A549 (cell line): ENCODE results near the gene PLEKHA6. TPM values are rescaled to one million over a fixed set of nuclear protein-coding genes. Genes with fewer than 3 reads are reported as not detected.

Experiments
- ATAC-seq, 2 experiments: fragments of 200-7000 bp in 1 of 2; fragments of >200 bp in 1 of 2; cut with Nextera tagmentation in 1 of 2; cut with Tn5 transposase in 1 of 2; 3 replicates each; pipeline versions ENCODE4 v1.8.0 to v1.9.1; 2018 to 2020; ENCODE audit warnings: mild to moderate bottlenecking in 1 of 2, moderate library complexity in 1 of 2
- CTCF ChIA-PET: fragments of 300-600 bp; sonication (Branson Sonifier 250); formaldehyde crosslinking; extraction: SDS; loops from one replicate; lab custom pipeline; 2021; ENCODE audit warnings: antibody characterized with exemption, inconsistent platforms; lab: Yijun Ruan, JAX
- POLR2A ChIA-PET: fragments of 350-600 bp; formaldehyde crosslinking; extraction: SDS; loops from one replicate; lab custom pipeline; 2021; ENCODE audit warnings: antibody characterized with exemption, inconsistent platforms; lab: Yijun Ruan, JAX
- DNase-seq, 2 experiments: peaks; one replicate each; pipeline versions ENCODE4 v3.0.0 to v3.0.0-alpha.2; 2011 to 2016; ENCODE audit warnings: low read depth in 1 of 2, low spot score in 1 of 2
- FAIRE-seq: peaks from 2 replicates; lab custom pipeline; 2011; peaks lifted over from hg19 to GRCh38; lab: Jason Lieb, UNC
- H3K27ac ChIP-seq, 2 experiments: fragments of >200 bp; sonication (Bioruptor Twin); formaldehyde crosslinking; 3 replicates each; pipeline ENCODE4 v1.5.1; 2016 to 2017
- H3K4me1 ChIP-seq: fragments of >200 bp; sonication (Bioruptor Twin); formaldehyde crosslinking; 3 replicates; pipeline ENCODE4 v1.6.1; 2016
- H3K4me2 ChIP-seq: fragments of >200 bp; sonication (Bioruptor Twin); formaldehyde crosslinking; 3 replicates; pipeline ENCODE4 v1.6.1; 2016
- H3K4me3 ChIP-seq: fragments of >200 bp; sonication (Bioruptor Twin); formaldehyde crosslinking; 3 replicates; pipeline ENCODE4 v1.5.1; 2016
- H3K9me3 ChIP-seq: fragments of >200 bp; sonication (Bioruptor Twin); formaldehyde crosslinking; 3 replicates; pipeline ENCODE4 v1.6.1; 2016
- CBX2 ChIP-seq: fragments of 200-600 bp; sonication (generic); IDR thresholded peaks from 2 replicates; pipeline ENCODE4 v1.6.1; 2016; ENCODE audit warnings: low read depth, mild to moderate bottlenecking, borderline replicate concordance
- CHD2 ChIP-seq: fragments of 150-350 bp; IDR thresholded peaks from 2 replicates; pipeline ENCODE4 v1.6.1; 2014; ENCODE audit warnings: low read length; ENCODE audit not compliant: partially characterized antibody
- EHF ChIP-seq: fragments of 250-450 bp; sonication (Bioruptor Pico); IDR thresholded peaks from 2 replicates; pipeline ENCODE4 v1.5.0; 2020; ENCODE audit warnings: mild to moderate bottlenecking
- ESRRA ChIP-seq: fragments of 150-350 bp; IDR thresholded peaks from 2 replicates; pipeline ENCODE4 v1.6.1; 2014; ENCODE audit warnings: mild to moderate bottlenecking, low read length, borderline replicate concordance
- HDAC2 ChIP-seq: fragments of 200-600 bp; sonication (generic); IDR thresholded peaks from 2 replicates; pipeline ENCODE4 v1.6.1; 2016
- HEYL ChIP-seq: fragments of 250-450 bp; sonication (Bioruptor Pico); IDR thresholded peaks from 2 replicates; pipeline ENCODE4 v1.8.0; 2021; ENCODE audit warnings: mild to moderate bottlenecking, moderate library complexity
- HOXA7 ChIP-seq: fragments of 250-450 bp; sonication (Bioruptor Pico); IDR thresholded peaks from 2 replicates; pipeline ENCODE4 v1.5.0; 2020; ENCODE audit warnings: mild to moderate bottlenecking, moderate library complexity
- HOXB5 ChIP-seq: fragments of 250-450 bp; sonication (Bioruptor Pico); IDR thresholded peaks from 2 replicates; pipeline ENCODE4 v1.5.0; 2020; ENCODE audit warnings: mild to moderate bottlenecking, moderate library complexity
- JUN ChIP-seq, 2 experiments: fragments of >200 bp; sonication (Bioruptor Twin); formaldehyde crosslinking; IDR thresholded peaks; 2 replicates in 1 of 2; 3 replicates in 1 of 2; pipeline ENCODE4 v1.6.1; 2016 to 2017
- JUNB ChIP-seq: fragments of >200 bp; sonication (Bioruptor Twin); formaldehyde crosslinking; IDR thresholded peaks from 2 replicates; pipeline ENCODE4 v1.6.1; 2016
- MYC ChIP-seq: IDR thresholded peaks from 2 replicates; pipeline ENCODE4 v1.6.1; 2012; ENCODE audit warnings: mild to moderate bottlenecking, inconsistent platforms, low read length, improper control_type of control experiment, borderline replicate concordance
- NFE2L2 ChIP-seq: fragments of 150-350 bp; conservative IDR thresholded peaks from 2 replicates; pipeline ENCODE4 v1.6.1; 2014; ENCODE audit warnings: low read length
- NPAS2 ChIP-seq: fragments of 250-450 bp; sonication (Bioruptor Pico); IDR thresholded peaks from 2 replicates; pipeline ENCODE4 v1.8.0; 2022; ENCODE audit warnings: mild to moderate bottlenecking, moderate library complexity, borderline replicate concordance
- NR3C1 ChIP-seq: fragments of >200 bp; sonication (Bioruptor Twin); formaldehyde crosslinking; IDR thresholded peaks from 3 replicates; pipeline ENCODE4 v1.6.1; 2017
- RARB ChIP-seq: fragments of 250-450 bp; sonication (Bioruptor Pico); IDR thresholded peaks from 2 replicates; pipeline ENCODE4 v1.8.0; 2021; ENCODE audit warnings: mild to moderate bottlenecking, moderate library complexity
- SMC3 ChIP-seq: fragments of >200 bp; sonication (Bioruptor Twin); formaldehyde crosslinking; IDR thresholded peaks from 3 replicates; pipeline ENCODE4 v1.6.1; 2018; ENCODE audit warnings: inconsistent platforms
- SREBF2 ChIP-seq: fragments of 450-650 bp; IDR thresholded peaks from 2 replicates; pipeline ENCODE4 v1.6.1; 2014; ENCODE audit warnings: mild to moderate bottlenecking, moderate library complexity
- TFCP2L1 ChIP-seq: fragments of 250-450 bp; sonication (Bioruptor Pico); IDR thresholded peaks from 2 replicates; pipeline ENCODE4 v1.5.0; 2021; ENCODE audit warnings: mild to moderate bottlenecking
- TP53 ChIP-seq: fragments of 250-450 bp; sonication (Bioruptor Pico); IDR thresholded peaks from 2 replicates; pipeline ENCODE4 v1.5.0; 2021; ENCODE audit warnings: mild to moderate bottlenecking, moderate library complexity
- ZC3H11A ChIP-seq: fragments of 450-650 bp; IDR thresholded peaks from 2 replicates; pipeline ENCODE4 v1.6.1; 2014; ENCODE audit warnings: antibody characterized with exemption, mild to moderate bottlenecking
- ZSCAN20 ChIP-seq: fragments of 250-450 bp; sonication (Bioruptor Pico); IDR thresholded peaks from 2 replicates; pipeline ENCODE4 v1.8.0; 2022; ENCODE audit warnings: mild to moderate bottlenecking, moderate library complexity
- WGBS: methylation state at CpG from one replicate; pipeline ENCODE4 v1.1.6; 2017; ENCODE audit errors: missing lambda C conversion rate; 5-methylcytosine and 5-hydroxymethylcytosine counted together
- polyA plus RNA-seq, 4 experiments: library from polyadenylated mRNA; depleted of rRNA in 3 of 4; stranded (reverse); fragments of >200 nt; fragmentation: RNase III in 1 of 4; extraction: RNeasy Plus Mini Kit Qiagen cat#74134 plus additional on column Dnase treatment in 1 of 4; gene quantifications; 2 replicates in 3 of 4; 3 replicates in 1 of 4; pipeline ENCODE4 v1.2.3, GENCODE V29; 2011 to 2017
- TF ChIP-seq, protein P1 (sequence below): fragments of 200-600 bp; sonication (generic); IDR thresholded peaks from 2 replicates; pipeline ENCODE4 v1.6.1; 2016; ENCODE audit warnings: antibody characterized with exemption, mild to moderate bottlenecking, moderate library complexity
- TF ChIP-seq, protein P2 (sequence below): IDR thresholded peaks from 2 replicates; pipeline ENCODE4 v1.6.1; 2012; ENCODE audit warnings: low read depth, borderline replicate concordance
- TF ChIP-seq, protein P3 (sequence below): IDR thresholded peaks from 2 replicates; pipeline ENCODE4 v1.6.1; 2012
- TF ChIP-seq, protein P4 (sequence below): fragments of 450-650 bp; IDR thresholded peaks from 2 replicates; pipeline ENCODE4 v1.6.1; 2014; ENCODE audit warnings: antibody characterized with exemption
- TF ChIP-seq, protein P5 (sequence below): fragments of 250-450 bp; sonication (Bioruptor Pico); IDR thresholded peaks from 2 replicates; pipeline ENCODE4 v1.5.0; 2020; ENCODE audit warnings: low read depth, mild to moderate bottlenecking, moderate library complexity

The PLEKHA6 gene
- polyA plus RNA-seq, 2 of the 4 experiments (the other 2 are of a cell fraction) = 13.0 to 26.2 TPM

DNA sequence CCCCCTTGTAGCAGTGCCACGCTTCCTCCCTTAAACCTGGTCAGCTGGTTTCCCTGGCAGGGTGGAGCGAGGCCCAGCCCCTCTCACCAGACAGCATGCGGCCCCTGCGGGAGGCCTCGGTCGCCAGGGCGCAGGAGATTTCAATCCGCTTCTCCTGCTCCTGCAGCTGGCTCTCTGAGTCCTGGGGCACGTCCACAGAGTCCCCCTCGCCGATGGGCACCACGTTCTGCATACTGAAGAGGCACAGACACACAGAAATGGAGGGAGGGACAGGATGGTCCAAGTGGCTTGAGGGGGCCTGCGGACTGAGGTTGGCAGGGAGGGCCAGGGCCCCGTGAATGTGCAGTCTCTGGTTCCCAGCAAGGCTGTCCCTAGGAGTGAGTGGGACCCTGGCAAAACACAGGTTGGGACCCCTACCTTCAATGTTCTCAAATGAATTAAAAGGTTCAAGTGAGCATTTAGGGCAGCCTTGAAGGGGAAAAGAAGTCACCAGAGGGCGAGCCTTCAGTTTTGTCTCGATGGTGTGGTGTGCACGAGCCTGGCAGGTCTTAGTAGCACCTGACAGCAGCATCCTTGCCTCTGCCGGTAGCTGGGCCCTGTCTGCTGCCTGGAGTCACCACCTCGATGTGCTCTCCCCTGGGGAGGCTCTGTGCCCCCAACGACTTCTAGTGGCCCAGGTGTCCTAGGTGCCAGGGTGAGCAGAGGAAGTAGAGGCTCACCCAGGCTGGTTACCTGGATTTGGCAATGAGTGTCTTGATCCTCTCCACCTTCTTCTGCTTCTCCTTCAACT, 131.5 kb downstream of the PLEKHA6 start:
- no peak; a peak in 1 of 6 replicates for ATAC-seq
- ChIA-PET POLR2A (no interaction called here), CTCF (interaction anchor here (1.0 to 7.4 kb wide), 12 partner anchors 14 to 960 kb away, joined by 3 to 32 read pairs (median 7); partner anchors contain the start of gene GOLT1A)
- FAIRE-seq = no peak
- Histone ChIP-seq H3K4me1 (no peaks in the 10 kb centered on the region), H3K9me3 (no peaks in the 10 kb centered on the region), H3K27ac (no peak overlapping the region), H3K4me2 (no peak overlapping the region), H3K4me3 (no peak overlapping the region)
- TF ChIP-seq EHF (CRISPR knock-in tag) (no peak), HEYL (CRISPR knock-in tag) (no peak), RARB (CRISPR knock-in tag) (no peak), SREBF2 (no peak), NFE2L2 (no peak), CHD2 (no peak), HDAC2 (no peak), ZSCAN20 (CRISPR knock-in tag) (no peak), HOXB5 (CRISPR knock-in tag) (no peak), TFCP2L1 (CRISPR knock-in tag) (no peak), HOXA7 (CRISPR knock-in tag) (no peak), ESRRA (no peak), NPAS2 (CRISPR knock-in tag) (no peak), CBX2 (no peak), TP53 (CRISPR knock-in tag) (no peak)
- TF ChIP-seq, protein P1, sequence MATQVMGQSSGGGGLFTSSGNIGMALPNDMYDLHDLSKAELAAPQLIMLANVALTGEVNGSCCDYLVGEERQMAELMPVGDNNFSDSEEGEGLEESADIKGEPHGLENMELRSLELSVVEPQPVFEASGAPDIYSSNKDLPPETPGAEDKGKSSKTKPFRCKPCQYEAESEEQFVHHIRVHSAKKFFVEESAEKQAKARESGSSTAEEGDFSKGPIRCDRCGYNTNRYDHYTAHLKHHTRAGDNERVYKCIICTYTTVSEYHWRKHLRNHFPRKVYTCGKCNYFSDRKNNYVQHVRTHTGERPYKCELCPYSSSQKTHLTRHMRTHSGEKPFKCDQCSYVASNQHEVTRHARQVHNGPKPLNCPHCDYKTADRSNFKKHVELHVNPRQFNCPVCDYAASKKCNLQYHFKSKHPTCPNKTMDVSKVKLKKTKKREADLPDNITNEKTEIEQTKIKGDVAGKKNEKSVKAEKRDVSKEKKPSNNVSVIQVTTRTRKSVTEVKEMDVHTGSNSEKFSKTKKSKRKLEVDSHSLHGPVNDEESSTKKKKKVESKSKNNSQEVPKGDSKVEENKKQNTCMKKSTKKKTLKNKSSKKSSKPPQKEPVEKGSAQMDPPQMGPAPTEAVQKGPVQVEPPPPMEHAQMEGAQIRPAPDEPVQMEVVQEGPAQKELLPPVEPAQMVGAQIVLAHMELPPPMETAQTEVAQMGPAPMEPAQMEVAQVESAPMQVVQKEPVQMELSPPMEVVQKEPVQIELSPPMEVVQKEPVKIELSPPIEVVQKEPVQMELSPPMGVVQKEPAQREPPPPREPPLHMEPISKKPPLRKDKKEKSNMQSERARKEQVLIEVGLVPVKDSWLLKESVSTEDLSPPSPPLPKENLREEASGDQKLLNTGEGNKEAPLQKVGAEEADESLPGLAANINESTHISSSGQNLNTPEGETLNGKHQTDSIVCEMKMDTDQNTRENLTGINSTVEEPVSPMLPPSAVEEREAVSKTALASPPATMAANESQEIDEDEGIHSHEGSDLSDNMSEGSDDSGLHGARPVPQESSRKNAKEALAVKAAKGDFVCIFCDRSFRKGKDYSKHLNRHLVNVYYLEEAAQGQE = no peak
- TF ChIP-seq, protein P2, sequence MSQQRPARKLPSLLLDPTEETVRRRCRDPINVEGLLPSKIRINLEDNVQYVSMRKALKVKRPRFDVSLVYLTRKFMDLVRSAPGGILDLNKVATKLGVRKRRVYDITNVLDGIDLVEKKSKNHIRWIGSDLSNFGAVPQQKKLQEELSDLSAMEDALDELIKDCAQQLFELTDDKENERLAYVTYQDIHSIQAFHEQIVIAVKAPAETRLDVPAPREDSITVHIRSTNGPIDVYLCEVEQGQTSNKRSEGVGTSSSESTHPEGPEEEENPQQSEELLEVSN = no peak
- DNase-seq = no peak
- WGBS = 82% methylated on average over 15 of the region's 20 CpGs

DNA sequence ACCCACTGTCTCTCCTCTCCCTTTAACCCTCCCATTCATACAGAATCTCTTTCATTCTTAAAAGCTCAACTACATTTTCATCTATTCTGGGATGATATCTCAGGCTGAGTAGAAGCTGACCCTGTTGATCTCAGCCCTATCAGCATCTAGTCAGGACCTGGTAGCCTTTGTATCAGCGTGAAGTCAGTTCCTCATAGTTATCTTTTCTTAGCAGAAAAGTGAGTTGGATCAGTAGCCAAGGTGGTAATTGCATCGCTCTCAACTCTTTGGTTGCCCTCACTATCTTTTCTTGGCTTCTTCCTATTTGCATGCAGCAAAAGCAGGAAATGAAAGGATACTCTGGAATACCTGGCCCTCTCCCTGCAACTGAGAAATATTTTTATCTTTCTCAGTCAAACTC, 132.4 kb downstream of the PLEKHA6 start:
- no peak for DNase-seq
- Histone ChIP-seq H3K4me1 (no peaks in the 10 kb centered on the region), H3K27ac (no peak overlapping the region), H3K4me3 (no peak overlapping the region), H3K9me3 (no peaks in the 10 kb centered on the region), H3K4me2 (no peak overlapping the region)
- POLR2A ChIA-PET = no interaction called here
- ATAC-seq = no peak
- no peak for FAIRE-seq
- 93% methylated on average over 2 of the region's 2 CpGs for WGBS
- CTCF ChIA-PET = interaction anchor here (1.0 to 7.4 kb wide), 5 partner anchors 13 to 171 kb away, joined by 3 to 28 read pairs (median 9); partner anchors contain the start of gene GOLT1A
- TF ChIP-seq, protein P1 = no peak
- TF ChIP-seq JUNB (no peak), NR3C1 (no peak), ZC3H11A (no peak), NPAS2 (CRISPR knock-in tag) (no peak), NFE2L2 (no peak), SMC3 (no peak), JUN (IDR thresholded peaks at IDR 0.05) (no peak), MYC (no peak)
- TF ChIP-seq, protein P3, sequence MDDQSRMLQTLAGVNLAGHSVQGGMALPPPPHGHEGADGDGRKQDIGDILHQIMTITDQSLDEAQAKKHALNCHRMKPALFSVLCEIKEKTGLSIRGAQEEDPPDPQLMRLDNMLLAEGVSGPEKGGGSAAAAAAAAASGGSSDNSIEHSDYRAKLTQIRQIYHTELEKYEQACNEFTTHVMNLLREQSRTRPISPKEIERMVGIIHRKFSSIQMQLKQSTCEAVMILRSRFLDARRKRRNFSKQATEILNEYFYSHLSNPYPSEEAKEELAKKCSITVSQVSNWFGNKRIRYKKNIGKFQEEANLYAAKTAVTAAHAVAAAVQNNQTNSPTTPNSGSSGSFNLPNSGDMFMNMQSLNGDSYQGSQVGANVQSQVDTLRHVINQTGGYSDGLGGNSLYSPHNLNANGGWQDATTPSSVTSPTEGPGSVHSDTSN = no peak
- TF ChIP-seq, protein P4, sequence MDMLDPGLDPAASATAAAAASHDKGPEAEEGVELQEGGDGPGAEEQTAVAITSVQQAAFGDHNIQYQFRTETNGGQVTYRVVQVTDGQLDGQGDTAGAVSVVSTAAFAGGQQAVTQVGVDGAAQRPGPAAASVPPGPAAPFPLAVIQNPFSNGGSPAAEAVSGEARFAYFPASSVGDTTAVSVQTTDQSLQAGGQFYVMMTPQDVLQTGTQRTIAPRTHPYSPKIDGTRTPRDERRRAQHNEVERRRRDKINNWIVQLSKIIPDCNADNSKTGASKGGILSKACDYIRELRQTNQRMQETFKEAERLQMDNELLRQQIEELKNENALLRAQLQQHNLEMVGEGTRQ = no peak
- TF ChIP-seq, protein P5, sequence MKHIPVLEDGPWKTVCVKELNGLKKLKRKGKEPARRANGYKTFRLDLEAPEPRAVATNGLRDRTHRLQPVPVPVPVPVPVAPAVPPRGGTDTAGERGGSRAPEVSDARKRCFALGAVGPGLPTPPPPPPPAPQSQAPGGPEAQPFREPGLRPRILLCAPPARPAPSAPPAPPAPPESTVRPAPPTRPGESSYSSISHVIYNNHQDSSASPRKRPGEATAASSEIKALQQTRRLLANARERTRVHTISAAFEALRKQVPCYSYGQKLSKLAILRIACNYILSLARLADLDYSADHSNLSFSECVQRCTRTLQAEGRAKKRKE (CRISPR knock-in tag) = no peak
